ENCODE measurements around the gene FRMD8.

GRCh38 chr11:65399249-65399648 is 12.8 kb downstream of the FRMD8 start:
- TF ChIP-seq POLR2AphosphoS5 (IDR thresholded peaks at IDR 0.05; ENCODE audit: insufficient read depth in 1 of 2, low read depth in 1 of 2): no peak
- no peak for TF ChIP-seq CTCF (IDR thresholded peaks at IDR 0.05)
